Activated effector memory CD4-positive, alpha-beta T cell treated with anti-CD3 and anti-CD28 coated beads, Interleukin-2, amount 50 U/mL, for 16 hours (primary cell): ENCODE data around the gene FGD3.
"Not testable (repeated sequence)": the region's sequence is repeated elsewhere in the genome, so short reads cannot be mapped to it uniquely, and the experiment has no call there.

Experiments
- DNase-seq: peaks from one replicate; pipeline ENCODE4 v3.0.0-alpha.2; 2020

FGD3 gene

GRCh38 chr9:93010704-93011103 lies 63.4 kb downstream of the FGD3 start:
- DNase-seq, result no peak

DNA sequence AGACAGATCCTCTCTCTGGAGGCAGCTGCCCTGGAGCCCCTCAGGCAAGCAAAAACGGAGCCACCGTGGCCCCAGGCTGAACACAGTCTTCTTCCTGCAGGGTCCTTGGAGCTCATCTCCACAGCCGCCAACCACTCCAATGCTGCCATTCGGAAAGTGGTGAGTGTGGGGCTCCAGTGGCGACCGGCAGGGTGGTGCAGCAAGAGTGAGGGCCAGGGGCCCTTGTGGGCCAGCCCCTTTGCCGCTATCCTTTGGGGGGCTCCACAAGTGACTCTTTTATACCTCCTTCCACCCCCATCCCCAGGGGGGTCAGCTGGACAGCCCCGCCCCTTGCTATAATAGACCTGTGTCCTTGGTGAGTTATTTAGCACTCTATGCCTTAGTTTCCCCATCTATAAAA lies 63.8 kb downstream of the FGD3 start:
- peak; percentile 58 for DNase-seq

GRCh38 chr9:93012963-93013855 lies 65.9 kb downstream of the FGD3 start:
- DNase-seq, result peak; percentile 54

GRCh38 chr9:93013856-93014582 lies 66.7 kb downstream of the FGD3 start:
- peak; percentile 54 for DNase-seq

DNA sequence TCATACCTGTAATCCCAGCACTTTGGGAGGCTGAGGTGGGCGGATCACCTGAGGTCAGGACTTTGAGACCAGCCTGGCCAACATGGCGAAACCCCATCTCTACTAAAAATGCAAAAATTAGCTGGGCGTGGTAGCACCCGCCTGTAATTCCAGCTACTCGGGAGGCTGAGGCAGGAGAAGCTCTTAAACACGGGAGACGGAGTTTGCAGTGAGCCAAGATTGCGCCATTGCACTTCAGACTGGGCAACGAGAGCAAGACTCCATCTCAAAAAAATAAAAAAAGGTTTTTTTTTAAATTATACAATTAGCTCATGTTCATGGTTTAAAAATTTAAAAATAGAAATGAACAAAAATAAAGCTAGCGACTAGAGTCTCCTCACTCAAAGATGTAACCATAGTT lies 67.9 kb downstream of the FGD3 start:
- not testable (repeated sequence) for DNase-seq

GRCh38 chr9:93017621-93018020 lies 70.3 kb downstream of the FGD3 start:
- peak; percentile 43 for DNase-seq

DNA sequence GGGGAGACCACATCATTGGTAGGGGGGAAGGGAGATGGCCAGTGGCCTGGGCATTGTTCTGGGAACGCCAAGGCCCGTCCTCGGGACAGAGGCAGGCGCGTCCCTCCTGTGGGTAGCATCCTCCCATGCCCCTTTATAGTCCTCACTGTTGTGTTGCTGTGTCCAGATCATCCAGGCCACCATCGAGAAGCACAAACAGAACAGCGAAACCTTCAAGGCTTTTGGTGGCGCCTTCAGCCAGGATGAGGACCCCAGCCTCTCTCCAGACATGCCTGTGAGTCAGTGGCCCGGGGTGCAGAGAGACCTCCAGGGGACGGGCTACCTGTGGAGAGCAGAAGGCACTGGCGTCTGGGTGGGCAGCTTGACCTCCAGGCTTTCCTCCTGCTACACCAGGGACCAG lies 72.8 kb downstream of the FGD3 start:
- DNase-seq, result peak; percentile 54

DNA sequence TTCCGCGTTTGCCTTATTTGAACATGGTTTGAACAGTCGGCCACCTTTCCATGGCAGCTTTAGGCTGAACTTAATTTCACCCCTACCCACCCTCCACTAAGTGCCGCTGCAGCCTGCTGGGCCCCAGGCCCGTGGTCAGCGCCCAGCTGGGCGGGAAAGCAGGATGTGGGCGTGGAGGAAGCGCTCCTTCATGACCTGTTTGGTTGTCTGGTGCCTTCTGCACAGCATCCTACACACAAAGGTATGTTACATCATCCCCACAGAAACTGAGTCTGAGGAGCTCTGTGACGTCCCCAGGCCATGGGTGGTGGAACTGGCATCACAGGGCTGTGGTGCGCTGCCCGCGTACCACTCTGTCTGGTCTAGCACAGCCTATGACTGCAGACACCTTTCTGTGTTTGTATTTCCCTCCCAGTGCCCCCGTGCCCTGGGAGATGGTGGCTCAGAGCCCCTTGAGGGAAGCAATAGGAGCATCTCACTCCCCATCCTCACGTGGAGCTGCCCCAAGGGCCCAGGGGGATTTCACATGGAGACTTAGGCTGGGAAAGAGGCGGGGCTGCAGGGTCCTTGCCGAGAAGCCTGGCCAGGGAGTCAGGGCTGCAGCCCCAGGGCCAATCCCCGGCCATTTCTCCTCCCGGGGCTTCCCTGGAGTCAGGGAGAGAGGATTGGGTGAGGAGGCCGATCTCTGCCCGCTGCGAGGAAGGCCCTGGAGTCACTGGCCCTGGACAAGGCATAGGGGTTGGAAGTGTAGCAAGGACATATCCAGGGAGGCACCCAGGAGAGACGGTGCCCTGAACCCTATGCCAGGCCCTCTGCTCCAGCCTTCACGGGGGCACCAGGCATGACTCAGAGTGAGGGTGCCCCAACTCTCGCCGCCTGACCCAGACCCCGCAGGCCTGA lies 73.7 kb downstream of the FGD3 start:
- peak; percentile 67 for DNase-seq

GRCh38 chr9:93022066-93022465 lies 74.7 kb downstream of the FGD3 start:
- no peak for DNase-seq

GRCh38 chr9:93022721-93023520 lies 75.6 kb downstream of the FGD3 start:
- DNase-seq, result no peak

DNA sequence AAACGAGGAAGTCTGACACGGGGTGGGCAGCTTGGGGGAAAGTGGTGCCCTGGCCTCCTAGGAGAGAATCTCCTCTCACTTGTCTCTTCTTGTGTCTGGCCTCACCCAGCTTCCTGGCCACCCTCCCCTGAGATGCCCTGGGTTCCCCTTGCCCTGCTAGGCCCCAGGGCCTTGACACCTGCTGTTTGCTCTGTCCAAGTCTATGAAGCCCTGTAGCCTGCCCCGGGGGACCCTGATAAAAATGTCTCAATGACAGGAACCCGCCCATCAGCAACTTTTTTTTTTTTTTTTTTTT lies 76.1 kb downstream of the FGD3 start:
- DNase-seq, result no peak

DNA sequence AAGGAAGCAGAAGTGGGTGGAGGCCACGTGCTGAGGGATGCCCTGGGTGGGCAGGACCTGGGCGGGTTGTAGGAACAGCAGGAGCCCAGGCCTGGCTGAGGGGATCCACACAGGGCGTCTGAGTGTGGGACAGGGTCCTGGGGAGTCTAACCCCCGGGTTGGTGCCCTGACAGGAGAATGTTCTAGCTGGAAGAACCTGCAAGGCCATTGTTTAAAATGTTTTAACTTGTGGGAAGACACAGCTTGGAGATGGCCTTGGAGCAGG lies 77.3 kb downstream of the FGD3 start:
- DNase-seq, result peak; percentile 62

GRCh38 chr9:93024986-93025630 lies 77.8 kb downstream of the FGD3 start:
- DNase-seq, result peak; percentile 62

GRCh38 chr9:93025736-93026135 lies 78.4 kb downstream of the FGD3 start:
- no peak for DNase-seq

- DNase-seq, result no peak
These were observed 79.3 kb downstream of the FGD3 start for GRCh38 chr9:93026640-93027039.

GRCh38 chr9:93027750-93028149 lies 80.4 kb downstream of the FGD3 start:
- no peak for DNase-seq

GRCh38 chr9:93028448-93029006 lies 81.2 kb downstream of the FGD3 start:
- DNase-seq, result peak; percentile 81

DNA sequence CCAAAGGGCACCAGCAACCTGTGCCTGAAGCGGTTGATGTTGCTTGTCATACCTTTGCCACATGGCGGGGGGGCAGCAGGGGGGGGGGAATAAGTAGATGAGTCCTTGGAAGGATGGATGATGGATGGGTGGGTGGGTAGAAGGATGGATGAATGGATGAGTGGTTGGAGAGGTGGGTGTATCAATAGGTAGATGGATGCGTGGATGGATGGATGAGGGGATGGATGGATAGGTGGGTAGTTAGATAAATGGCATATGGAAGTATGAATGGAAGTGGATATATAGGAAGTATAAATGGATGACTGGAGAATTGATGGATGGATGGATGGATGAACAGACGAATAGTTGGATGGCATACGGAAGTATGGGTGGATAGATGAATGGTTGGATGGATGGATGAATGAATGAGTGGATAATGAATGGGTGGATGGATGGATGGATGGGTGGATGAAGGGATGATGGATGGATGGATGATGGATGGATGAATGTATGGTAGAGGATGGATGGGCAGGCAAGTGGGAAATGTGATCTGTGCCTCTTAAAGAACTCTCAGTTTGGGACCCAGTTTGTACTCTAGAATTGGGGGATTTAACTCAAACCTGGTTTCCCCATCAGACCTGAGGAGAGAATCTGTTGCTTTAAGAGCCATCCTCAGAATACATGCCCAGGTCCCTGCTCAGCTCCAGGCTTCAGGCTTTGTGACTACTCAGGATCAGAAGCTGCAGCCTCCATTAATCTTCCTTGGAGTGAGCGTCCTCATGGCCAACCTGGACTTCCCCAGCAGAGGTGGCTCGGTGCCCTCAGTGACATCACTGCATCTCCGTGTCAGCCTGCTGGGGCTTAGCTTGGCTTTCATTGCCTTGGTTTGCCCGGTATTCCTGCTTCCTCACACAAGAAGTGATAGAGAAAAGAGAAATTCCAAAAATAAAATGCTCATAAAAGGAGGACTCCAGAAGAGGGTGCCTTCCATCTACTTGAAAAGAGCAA lies 83.6 kb downstream of the FGD3 start:
- no peak for DNase-seq

DNA sequence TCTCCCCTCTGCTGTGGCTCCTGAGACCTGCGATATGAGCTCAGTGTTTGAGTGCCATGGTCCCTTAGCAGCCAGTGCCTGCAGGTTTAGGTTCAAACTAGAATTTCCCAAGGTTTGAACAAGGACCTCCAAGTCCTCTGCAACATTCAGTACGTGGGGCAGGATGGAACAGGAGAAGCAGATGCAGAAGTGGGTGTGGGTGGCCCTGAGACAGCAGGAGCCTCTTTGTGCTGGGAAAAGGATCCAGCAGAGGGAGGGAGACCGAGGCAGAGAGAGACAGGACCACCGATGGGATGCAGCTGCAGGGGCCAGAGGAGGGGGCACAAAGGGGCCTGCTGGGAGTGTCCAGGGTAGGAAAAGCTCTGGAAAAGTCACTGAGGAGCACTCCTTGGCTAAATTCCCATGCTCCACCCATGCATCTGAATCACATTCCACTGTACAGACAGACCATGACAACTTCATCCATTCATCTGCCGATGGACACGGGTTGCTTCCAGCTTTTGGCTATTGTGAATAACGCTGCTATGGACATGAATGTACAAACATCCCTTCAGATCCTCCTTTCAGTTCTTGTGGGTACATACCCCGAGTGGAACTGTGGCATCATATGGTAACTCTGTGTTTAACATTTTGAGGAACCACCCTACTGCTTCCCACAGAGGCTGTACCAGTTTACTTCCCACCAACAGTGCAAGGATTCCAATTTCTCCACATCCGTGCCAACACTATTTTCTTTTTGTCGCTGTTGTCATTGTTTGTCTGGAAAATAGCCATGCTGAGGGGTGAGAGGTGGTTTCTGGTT lies 84.5 kb downstream of the FGD3 start:
- no peak for DNase-seq

DNA sequence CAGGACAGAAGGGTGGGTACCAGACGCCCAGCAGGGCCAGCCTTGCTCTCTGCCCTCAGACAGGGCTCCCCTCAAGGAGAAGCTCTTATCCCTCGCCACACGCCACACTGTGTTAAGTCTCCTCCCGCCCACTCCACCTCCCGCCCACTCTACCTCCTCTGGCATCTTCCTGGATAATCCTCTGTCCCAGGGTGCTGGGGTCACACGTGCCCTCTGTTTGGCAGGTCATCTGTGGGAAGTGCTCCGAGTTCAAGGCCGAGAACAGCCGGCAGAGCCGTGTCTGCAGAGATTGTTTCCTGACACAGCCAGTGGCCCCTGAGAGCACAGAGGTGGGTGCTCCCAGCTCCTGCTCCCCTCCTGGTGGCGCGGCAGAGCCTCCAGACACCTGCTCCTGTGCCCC lies 85.2 kb downstream of the FGD3 start:
- no peak for DNase-seq
